ENCODE measurements around the gene ERFE.

The ERFE gene

DNA sequence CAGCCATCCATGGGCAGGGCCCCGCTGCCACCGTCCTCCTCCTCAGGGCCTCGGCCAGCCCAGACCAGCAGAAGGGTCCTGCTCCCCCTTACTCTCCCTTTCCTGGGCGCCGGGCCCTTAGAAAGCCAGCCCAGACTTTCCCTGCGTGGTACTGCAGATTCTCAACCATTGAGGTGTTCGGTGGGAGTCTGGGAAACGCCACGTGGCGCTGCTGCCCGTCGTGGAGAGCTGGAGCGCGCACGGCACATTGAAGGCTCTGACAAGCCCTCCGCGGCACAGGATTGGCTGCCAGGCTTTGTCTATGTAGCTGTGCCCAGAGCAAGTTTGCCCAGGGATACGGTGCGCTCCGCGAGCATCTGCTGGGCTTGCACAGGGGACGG lies 30.7 kb upstream of the ERFE start:
- Histone ChIP-seq H3K9me3 (replicated peaks; ENCODE audit: insufficient read depth, low read length) (no peaks in the 10 kb centered on the region), H3K4me1 (ENCODE audit: low read length) (no peaks in the 10 kb centered on the region), H3K27ac (ENCODE audit: low read length) (no peak overlapping the region), H3F3A (ENCODE audit: insufficient read depth, low read length) (no peaks in the 10 kb centered on the region), H3K27me3 (replicated peaks; ENCODE audit: insufficient read depth, low read length) (no peaks in the 10 kb centered on the region; the same call in 1 of the 2 replicates), H2AFZ (ENCODE audit: low read length) (no peak overlapping the region), H3K36me3 (replicated peaks; ENCODE audit: insufficient read depth, low read length) (no peaks in the 10 kb centered on the region), H4K20me1 (ENCODE audit: insufficient read depth, low read length) (no peaks in the 10 kb centered on the region), H3K4me2 (ENCODE audit: low read depth, low read length) (no peak overlapping the region), H3K9me2 (replicated peaks; ENCODE audit: insufficient read depth, low read length) (no peaks in the 10 kb centered on the region), H3K4me3 (ENCODE audit: low read length) (no peak overlapping the region), H3K79me2 (ENCODE audit: low read length) (no peaks in the 10 kb centered on the region), H3K9ac (ENCODE audit: low read length) (no peak overlapping the region)
- TF ChIP-seq EZH2phosphoT487 (IDR thresholded peaks at IDR 0.05; ENCODE audit: low read length) = no peak
- TF ChIP-seq, protein P1, sequence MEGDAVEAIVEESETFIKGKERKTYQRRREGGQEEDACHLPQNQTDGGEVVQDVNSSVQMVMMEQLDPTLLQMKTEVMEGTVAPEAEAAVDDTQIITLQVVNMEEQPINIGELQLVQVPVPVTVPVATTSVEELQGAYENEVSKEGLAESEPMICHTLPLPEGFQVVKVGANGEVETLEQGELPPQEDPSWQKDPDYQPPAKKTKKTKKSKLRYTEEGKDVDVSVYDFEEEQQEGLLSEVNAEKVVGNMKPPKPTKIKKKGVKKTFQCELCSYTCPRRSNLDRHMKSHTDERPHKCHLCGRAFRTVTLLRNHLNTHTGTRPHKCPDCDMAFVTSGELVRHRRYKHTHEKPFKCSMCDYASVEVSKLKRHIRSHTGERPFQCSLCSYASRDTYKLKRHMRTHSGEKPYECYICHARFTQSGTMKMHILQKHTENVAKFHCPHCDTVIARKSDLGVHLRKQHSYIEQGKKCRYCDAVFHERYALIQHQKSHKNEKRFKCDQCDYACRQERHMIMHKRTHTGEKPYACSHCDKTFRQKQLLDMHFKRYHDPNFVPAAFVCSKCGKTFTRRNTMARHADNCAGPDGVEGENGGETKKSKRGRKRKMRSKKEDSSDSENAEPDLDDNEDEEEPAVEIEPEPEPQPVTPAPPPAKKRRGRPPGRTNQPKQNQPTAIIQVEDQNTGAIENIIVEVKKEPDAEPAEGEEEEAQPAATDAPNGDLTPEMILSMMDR (IDR thresholded peaks at IDR 0.05; ENCODE audit: low read length) = no peak
- no peak for TF ChIP-seq EZH2 (optimal IDR thresholded peaks at IDR 0.05; ENCODE audit: low read depth, low read length)
- no peak for DNase-seq

DNA sequence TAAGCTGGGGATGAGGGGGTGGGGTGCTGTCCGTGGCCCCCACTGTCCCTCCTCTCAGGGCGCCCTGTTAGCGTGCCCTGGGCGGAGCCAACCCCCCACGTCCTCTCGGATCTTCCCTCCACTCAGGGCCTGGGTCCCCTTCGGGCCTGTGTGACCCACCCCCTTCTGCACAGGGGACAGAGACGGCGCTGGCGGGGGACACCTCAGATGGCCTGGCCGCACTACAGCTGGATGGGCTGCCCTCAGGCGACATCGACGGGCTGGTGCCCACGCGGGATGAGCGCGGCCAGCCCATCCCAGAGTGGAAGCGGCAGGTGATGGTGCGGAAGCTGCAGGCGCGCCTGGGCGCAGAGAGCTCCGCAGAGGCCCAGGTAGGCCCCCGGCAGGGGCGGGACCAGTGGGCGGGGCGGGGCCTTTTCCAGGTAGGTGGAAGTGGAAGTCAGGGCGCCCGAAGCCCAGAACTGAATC lies 30.2 kb upstream of the ERFE start:
- Histone ChIP-seq H3K4me1 (ENCODE audit: low read length) (no peaks in the 10 kb centered on the region), H3K9me2 (replicated peaks; ENCODE audit: insufficient read depth, low read length) (no peaks in the 10 kb centered on the region), H3K36me3 (replicated peaks; ENCODE audit: insufficient read depth, low read length) (no peaks in the 10 kb centered on the region), H3K79me2 (ENCODE audit: low read length) (no peaks in the 10 kb centered on the region), H2AFZ (ENCODE audit: low read length) (no peak overlapping the region), H3K4me3 (ENCODE audit: low read length) (no peak overlapping the region), H4K20me1 (ENCODE audit: insufficient read depth, low read length) (no peaks in the 10 kb centered on the region), H3K4me2 (ENCODE audit: low read depth, low read length) (no peak overlapping the region), H3K9me3 (replicated peaks; ENCODE audit: insufficient read depth, low read length) (no peaks in the 10 kb centered on the region), H3K27ac (ENCODE audit: low read length) (no peak overlapping the region), H3K9ac (ENCODE audit: low read length) (no peak overlapping the region), H3K27me3 (replicated peaks; ENCODE audit: insufficient read depth, low read length) (no peaks in the 10 kb centered on the region), H3F3A (ENCODE audit: insufficient read depth, low read length) (no peaks in the 10 kb centered on the region)
- TF ChIP-seq, protein P1 (IDR thresholded peaks at IDR 0.05; ENCODE audit: low read length) = no peak
- TF ChIP-seq EZH2 (optimal IDR thresholded peaks at IDR 0.05; ENCODE audit: low read depth, low read length) (no peak), EZH2phosphoT487 (IDR thresholded peaks at IDR 0.05; ENCODE audit: low read length) (no peak)
- DNase-seq = no peak

DNA sequence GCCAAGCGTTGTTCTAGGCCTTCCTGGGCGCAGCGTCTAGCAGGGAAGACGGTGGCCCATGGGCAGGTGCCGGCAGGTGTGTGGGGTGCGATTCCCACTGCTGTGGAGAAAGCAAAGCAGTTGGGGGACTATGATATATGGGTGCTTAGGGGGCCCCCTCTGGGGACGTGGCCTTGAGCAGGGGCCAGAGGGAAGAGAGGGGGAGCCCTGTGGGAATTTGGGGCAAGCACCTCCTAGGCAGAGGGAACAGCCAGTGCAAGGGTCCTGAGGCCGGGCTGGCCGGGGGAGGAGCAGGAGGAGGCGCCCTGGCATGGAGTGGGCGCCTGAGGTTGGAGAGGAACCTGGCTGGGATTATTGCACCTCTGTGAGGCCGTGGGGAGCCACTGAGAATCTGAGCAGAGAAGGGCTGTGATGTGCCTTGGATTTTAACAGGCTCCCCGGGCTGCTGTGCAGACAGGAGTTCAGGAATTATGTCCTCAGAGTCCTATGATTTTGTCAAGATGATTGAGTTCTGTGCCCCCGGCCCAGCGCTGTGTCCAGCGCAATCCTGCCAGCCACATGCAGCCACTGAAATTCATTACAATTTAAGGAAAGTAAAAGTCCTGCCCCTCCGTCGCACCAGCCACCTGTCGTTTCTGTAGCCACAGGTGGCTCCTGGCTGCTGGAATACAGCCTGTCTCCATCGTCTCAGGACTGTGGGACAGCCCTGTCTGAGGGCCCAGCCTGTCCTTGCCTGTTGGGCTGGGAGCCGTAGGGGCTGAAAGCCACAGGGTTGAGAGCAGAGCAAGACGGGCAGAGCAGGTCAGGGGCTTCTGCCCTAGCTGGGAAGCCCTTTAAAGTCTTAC lies 29.4 kb upstream of the ERFE start:
- H3K27me3 ChIP-seq (replicated peaks; ENCODE audit: insufficient read depth, low read length) = no peaks in the 10 kb centered on the region
- no peaks in the 10 kb centered on the region for H4K20me1 ChIP-seq (ENCODE audit: insufficient read depth, low read length)
- no peak overlapping the region for H3K4me3 ChIP-seq (ENCODE audit: low read length)
- H3K9ac ChIP-seq (ENCODE audit: low read length) = no peak overlapping the region
- H3K4me2 ChIP-seq (ENCODE audit: low read depth, low read length) = no peak overlapping the region
- H3K36me3 ChIP-seq (replicated peaks; ENCODE audit: insufficient read depth, low read length) = no peaks in the 10 kb centered on the region
- H3F3A ChIP-seq (ENCODE audit: insufficient read depth, low read length) = no peaks in the 10 kb centered on the region
- H3K79me2 ChIP-seq (ENCODE audit: low read length) = no peaks in the 10 kb centered on the region
- H3K9me3 ChIP-seq (replicated peaks; ENCODE audit: insufficient read depth, low read length) = no peaks in the 10 kb centered on the region
- no peaks in the 10 kb centered on the region for H3K9me2 ChIP-seq (replicated peaks; ENCODE audit: insufficient read depth, low read length)
- H3K4me1 ChIP-seq (ENCODE audit: low read length) = no peaks in the 10 kb centered on the region
- no peak overlapping the region for H3K27ac ChIP-seq (ENCODE audit: low read length)
- TF ChIP-seq, protein P1 (IDR thresholded peaks at IDR 0.05; ENCODE audit: low read length) = no peak
- no peak for TF ChIP-seq EZH2phosphoT487 (IDR thresholded peaks at IDR 0.05; ENCODE audit: low read length)
- TF ChIP-seq EZH2 (optimal IDR thresholded peaks at IDR 0.05; ENCODE audit: low read depth, low read length) = no peak
- no peak for DNase-seq
- H2AFZ ChIP-seq (ENCODE audit: low read length) = no peak overlapping the region
